GM20431 (cell line): ENCODE measurements around the gene BCKDK.

Experiments
- in situ Hi-C: fragments of 300-500 bp; cut with MseI, MboI; formaldehyde crosslinking; loops from one replicate; pipeline ENCODE4 v1.15.0; 2020; ENCODE audit warnings: low sequenced_read_pairs; ENCODE audit not compliant: unreplicated experiment

The BCKDK gene

DNA sequence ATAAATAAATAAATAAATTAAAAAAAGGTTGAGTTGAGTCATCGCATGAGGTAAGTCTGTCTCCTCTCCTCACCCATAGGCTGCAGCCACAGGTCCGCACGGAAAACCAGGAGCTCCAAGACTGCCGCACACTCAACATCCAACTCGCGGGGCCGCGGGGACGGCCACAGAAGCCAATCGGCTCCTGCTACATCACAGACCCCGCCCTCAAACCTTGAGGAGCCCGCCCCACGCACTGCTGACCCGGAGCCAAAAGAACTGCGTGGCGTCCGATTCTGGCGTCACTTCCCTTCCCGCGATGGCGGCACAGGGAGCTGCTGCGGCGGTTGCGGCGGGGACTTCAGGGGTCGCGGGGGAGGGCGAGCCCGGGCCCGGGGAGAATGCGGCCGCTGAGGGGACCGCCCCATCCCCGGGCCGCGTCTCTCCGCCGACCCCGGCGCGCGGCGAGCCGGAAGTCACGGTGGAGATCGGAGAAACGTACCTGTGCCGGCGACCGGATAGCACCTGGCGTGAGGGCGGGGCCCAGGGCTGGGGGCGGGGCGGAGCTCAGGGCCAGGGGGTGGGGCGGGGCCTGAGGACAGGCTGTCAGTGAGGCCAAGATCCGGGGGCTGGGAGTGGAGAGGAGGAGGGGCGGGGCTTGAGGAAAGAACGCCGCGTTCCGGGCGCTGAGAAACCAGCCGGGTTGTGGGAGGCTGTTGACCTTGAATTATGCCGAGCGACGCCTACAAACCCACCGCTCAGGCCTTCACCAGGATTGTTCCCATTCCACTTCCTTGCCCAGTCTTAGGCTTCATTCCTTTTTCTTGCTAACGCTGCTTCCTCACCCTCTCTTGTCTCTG, 9.4 kb downstream of the BCKDK start, which contains the start of gene KAT8:
TSS of gene KAT8 (plus strand) at position 281 of the 839 bp plus-strand sequence. CDS start at position 299, 18 bp downstream.
- in situ Hi-C loops, result no loop called here

- in situ Hi-C loops, result no loop called here
These were observed 10.3 kb downstream of the BCKDK start for GRCh38 chr16:31118223-31119155.

GRCh38 chr16:31120129-31120528, 11.9 kb downstream of the BCKDK start:
- in situ Hi-C loops, result no loop called here

DNA sequence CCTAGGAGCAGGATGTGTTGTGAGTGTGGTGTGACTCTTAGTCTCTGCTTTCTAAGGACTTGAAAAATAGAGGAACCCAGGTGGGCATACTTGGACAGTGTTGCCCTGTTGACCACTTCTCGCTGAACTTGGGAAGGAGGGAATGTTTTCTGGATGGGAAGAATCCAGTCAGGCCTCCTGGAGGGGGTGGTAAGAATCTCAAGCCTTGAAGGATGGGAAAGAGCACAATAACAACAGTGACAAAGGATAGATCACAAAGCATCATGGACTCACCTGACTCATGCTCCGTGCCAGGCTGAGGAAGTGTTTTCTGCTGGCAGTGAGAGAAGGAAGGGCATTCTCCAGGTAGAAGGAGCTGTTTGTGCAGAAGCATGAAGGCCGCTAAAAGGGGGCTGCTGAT, 17.7 kb downstream of the BCKDK start:
- in situ Hi-C loops, result no loop called here

- in situ Hi-C loops, result no loop called here
These were observed 19.0 kb downstream of the BCKDK start for GRCh38 chr16:31127182-31127581.

DNA sequence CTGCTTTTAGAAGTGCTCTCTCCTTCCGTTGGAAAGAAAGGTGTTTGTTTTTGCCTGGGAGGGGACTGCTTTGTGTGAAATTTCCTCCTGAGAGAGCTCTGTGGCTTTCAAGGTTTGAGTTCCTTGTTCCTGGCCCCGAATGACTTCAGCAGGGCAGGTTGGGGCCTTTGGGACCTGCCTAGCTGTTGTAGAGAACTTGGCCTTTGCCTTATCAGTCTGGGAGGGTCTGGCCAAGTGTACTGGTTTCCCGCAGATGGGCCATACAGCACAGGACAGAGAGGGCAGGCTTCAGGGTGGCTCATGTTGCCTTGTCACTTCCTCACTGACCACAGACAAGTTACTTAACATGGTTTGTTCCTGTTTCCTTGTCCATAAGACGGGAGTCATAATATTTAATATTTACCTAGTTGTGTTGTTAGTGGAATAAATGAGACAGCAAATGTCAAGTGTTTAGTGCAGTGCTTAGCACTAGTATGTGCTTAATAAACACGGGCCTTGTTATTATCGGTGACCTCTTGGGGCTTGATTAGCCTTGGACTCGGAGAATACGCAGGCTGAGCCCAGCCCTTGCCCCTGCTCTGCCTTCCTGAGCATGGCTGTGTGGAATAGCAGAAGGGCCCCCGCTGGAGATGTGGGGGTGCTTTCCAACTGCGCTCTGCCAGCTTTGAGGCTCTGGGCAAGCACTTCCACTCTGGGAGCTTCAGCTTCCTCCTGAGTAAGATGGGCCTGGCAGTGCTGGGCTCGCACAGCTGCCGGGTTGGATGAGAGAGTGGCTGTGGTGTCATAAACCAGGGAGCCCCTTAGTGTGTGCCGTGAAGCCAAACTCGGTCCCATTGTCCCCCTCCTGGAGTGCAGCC, 20.8 kb downstream of the BCKDK start:
- in situ Hi-C loops, result no loop called here

DNA sequence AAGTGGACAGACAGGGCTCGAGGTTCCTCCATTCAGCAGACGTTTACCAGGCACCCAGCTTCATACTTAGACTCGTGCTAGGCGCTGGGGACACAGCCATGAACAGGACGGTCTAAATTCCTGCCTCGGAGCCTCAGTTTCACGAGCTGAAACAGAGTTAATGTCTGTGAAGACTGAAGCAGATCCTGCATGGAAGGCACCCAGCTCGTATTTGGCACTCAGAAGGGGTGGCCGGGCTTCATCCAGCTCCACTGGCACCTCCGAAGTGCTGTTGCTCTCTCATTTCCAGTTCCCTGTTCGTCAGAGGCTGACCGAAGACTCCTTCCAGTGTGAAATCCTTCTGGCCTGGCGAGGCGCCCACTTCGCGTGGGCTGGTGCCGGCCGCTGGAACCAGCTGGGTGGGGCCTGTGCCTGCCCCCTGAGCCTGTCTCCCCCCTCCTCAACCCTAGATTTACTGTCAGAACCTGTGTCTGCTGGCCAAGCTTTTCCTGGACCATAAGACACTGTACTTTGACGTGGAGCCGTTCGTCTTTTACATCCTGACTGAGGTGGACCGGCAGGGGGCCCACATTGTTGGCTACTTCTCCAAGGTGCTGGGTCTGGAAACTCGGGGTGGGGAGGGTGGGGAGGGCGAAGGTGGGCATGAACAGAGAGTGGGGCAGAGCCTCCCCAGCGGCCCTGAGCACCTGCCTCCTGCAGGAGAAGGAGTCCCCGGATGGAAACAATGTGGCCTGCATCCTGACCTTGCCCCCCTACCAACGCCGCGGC, 21.6 kb downstream of the BCKDK start:
- in situ Hi-C loops, result no loop called here

GRCh38 chr16:31130336-31130891, 22.2 kb downstream of the BCKDK start:
- in situ Hi-C loops, result no loop called here

GRCh38 chr16:31130899-31131298, 22.7 kb downstream of the BCKDK start:
- in situ Hi-C loops, result no loop called here

GRCh38 chr16:31131416-31131815, 23.2 kb downstream of the BCKDK start:
- in situ Hi-C loops, result no loop called here

- in situ Hi-C loops, result no loop called here
These were observed 23.7 kb downstream of the BCKDK start for GRCh38 chr16:31131841-31132271.

- in situ Hi-C loops, result no loop called here
These were observed 24.3 kb downstream of the BCKDK start for GRCh38 chr16:31132303-31132979.

GRCh38 chr16:31133046-31133501, 24.9 kb downstream of the BCKDK start:
- in situ Hi-C loops, result no loop called here

DNA sequence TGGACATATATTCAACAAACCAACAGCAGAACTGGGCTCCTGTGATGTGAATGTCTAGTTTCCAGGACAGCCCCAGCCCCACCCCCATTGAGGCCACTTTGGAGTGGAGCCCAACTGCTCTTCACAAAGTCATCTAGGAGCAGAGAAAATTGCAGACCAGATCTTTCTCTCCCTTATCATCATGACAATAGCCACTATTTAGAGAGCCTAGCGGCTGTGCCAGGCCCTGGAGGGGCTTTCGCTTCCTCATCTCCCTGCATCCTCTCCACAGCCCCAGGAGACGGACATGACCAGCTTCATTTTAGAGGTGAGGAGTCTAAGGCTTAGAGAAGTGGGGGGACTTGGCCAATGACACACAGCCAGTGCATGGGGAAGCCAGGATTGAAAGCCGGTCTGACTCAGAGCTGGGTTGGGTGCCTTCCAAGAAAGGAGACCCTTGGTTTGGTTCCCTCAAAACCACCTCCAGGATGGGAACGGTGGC, 25.9 kb downstream of the BCKDK start:
- in situ Hi-C loops, result no loop called here

DNA sequence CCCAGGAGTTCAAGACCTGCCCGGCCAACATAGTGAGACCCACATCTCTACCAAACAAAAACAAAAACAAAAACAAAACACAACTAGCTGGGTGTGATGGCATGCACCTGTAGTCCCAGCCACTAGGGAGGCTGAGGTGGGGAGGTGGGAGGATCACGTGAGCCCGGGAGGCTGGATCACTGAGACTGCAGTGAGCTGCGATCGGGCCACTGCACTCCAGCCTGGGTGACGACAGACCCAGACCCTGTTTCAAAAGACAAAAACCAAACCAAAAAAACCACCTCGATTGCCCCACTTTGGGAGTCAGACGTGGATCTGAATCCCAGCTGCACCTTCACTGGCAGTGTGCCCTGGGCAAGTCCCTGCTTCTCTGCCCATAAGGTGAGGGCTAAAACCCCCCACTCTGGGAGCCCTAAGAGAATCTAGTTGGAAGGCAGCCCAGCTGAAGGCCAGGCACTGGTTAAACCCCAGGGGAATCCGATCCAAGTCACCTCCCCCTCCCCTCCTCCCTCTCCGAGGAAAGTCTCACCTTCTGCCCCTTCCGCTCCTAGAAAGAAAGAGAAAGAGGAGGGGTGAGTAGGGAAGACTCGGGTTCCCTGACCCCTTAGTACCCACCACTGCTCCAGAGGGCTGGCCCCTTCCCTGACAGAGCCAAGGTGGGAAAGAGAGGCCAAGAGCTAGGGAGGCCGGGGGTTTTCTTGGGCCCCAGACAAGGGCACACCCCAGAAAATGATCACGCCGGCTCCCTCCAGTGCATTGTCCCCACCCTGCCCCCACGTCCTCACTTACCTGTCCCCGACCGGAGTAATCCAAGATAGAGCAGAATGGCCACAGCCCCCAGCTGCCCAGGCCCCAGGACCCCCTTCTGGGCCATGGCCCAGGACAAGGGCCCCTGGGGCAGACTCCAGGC, 26.7 kb downstream of the BCKDK start:
- in situ Hi-C loops, result no loop called here

DNA sequence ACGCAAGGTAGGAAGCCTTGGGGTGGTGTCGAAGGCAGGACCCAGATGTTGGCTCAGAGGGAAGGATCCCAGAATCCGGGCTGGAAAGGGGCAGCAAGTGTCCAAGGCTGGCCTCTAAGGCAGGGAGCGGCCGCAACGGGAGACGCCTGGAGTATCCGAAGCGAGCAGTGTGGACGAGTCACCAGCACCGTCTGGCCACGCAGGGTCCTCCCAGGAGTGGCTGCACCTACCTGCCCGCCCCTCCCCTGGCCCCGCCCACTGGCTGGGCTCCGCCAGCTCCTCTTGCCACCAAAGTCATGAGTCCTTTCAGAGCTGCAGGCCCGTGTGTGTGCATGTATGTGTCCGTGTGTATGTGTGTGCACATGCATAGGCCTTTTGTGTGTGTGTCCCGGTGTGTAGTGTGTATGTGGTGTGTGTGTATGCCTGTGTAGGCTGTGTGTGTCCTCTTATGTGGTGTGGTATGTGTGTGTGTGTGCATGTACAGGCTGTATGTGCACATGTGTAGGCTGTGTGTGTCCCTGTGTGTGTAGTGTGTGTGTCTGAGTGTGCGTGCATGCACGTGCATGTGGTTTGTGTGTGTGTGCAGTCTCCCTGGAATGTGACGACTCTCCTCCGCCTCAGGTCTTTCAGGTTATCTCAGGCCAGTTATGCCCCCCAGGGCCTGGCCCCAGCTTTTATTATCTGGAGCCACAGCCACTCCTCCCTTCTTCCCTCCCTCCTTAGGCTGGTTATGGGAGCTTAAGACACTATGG, 27.5 kb downstream of the BCKDK start, which contains the start of gene PRSS8:
TSS of gene PRSS8 (minus strand) at position 193 of the 752 bp plus-strand sequence. CDS start 229 bp downstream, outside the sequence.
- in situ Hi-C loops, result no loop called here
